ENCODE data around the gene ST6GALNAC3. TPM values are rescaled to one million over a fixed set of nuclear protein-coding genes. Genes with fewer than 3 reads are reported as not detected.
A peak's percentile ranks its signal among the peaks of the same experiment; 100 is the strongest.

ST6GALNAC3 gene
- polyA plus RNA-seq, 3 donors = 63.8 to 87.0 (median 78.0) TPM

- DNase-seq (ENCODE audit: extremely low read depth in 1 of 11, low read depth in 9 of 11, low spot score in 4 of 11) = no peak
Observed at GRCh38 chr1:76492752-76493430, 418.3 kb downstream of the ST6GALNAC3 start.

- DNase-seq (ENCODE audit: extremely low read depth in 1 of 11, low read depth in 9 of 11, low spot score in 4 of 11) = no peak
Observed at GRCh38 chr1:76494807-76495206, 420.3 kb downstream of the ST6GALNAC3 start.

- no peak for DNase-seq (ENCODE audit: extremely low read depth in 1 of 11, low read depth in 9 of 11, low spot score in 4 of 11)
Observed at GRCh38 chr1:76496871-76497270, 422.3 kb downstream of the ST6GALNAC3 start.

- no peak for DNase-seq (ENCODE audit: extremely low read depth in 1 of 11, low read depth in 9 of 11, low spot score in 4 of 11)
Observed at GRCh38 chr1:76500116-76500515, 425.6 kb downstream of the ST6GALNAC3 start.

- no peak for DNase-seq (ENCODE audit: extremely low read depth in 1 of 11, low read depth in 9 of 11, low spot score in 4 of 11)
Observed at GRCh38 chr1:76501136-76501535, 426.6 kb downstream of the ST6GALNAC3 start.

- no peak for DNase-seq (ENCODE audit: extremely low read depth in 1 of 11, low read depth in 9 of 11, low spot score in 4 of 11)
Observed at GRCh38 chr1:76501586-76502219, 427.2 kb downstream of the ST6GALNAC3 start.

GRCh38 chr1:76503100-76503499 lies 428.6 kb downstream of the ST6GALNAC3 start:
- no peak for DNase-seq (ENCODE audit: extremely low read depth in 1 of 11, low read depth in 9 of 11, low spot score in 4 of 11)

GRCh38 chr1:76503736-76504135 lies 429.2 kb downstream of the ST6GALNAC3 start:
- DNase-seq (ENCODE audit: extremely low read depth in 1 of 11, low read depth in 9 of 11, low spot score in 4 of 11) = no peak

GRCh38 chr1:76507376-76507775 lies 432.8 kb downstream of the ST6GALNAC3 start:
- no peak for DNase-seq (ENCODE audit: extremely low read depth in 1 of 11, low read depth in 9 of 11, low spot score in 4 of 11)

- DNase-seq (ENCODE audit: extremely low read depth in 1 of 11, low read depth in 9 of 11, low spot score in 4 of 11) = no peak
Observed at GRCh38 chr1:76508871-76509270, 434.3 kb downstream of the ST6GALNAC3 start.

- peak in 1 of 11 donors; percentile 8 for DNase-seq (ENCODE audit: extremely low read depth in 1 of 11, low read depth in 9 of 11, low spot score in 4 of 11)
Observed at GRCh38 chr1:76510672-76511557, 436.4 kb downstream of the ST6GALNAC3 start.

- DNase-seq (ENCODE audit: extremely low read depth in 1 of 11, low read depth in 9 of 11, low spot score in 4 of 11) = no peak
Observed at GRCh38 chr1:76511558-76512179, 437.1 kb downstream of the ST6GALNAC3 start.

- DNase-seq (ENCODE audit: extremely low read depth in 1 of 11, low read depth in 9 of 11, low spot score in 4 of 11) = no peak
Observed at GRCh38 chr1:76530953-76531352, 456.4 kb downstream of the ST6GALNAC3 start.

GRCh38 chr1:76541618-76542017 lies 467.1 kb downstream of the ST6GALNAC3 start:
- DNase-seq (ENCODE audit: extremely low read depth in 1 of 11, low read depth in 9 of 11, low spot score in 4 of 11) = no peak

GRCh38 chr1:76542359-76542758 lies 467.8 kb downstream of the ST6GALNAC3 start:
- no peak for DNase-seq (ENCODE audit: extremely low read depth in 1 of 11, low read depth in 9 of 11, low spot score in 4 of 11)

GRCh38 chr1:76543495-76543894 lies 468.9 kb downstream of the ST6GALNAC3 start:
- no peak for DNase-seq (ENCODE audit: extremely low read depth in 1 of 11, low read depth in 9 of 11, low spot score in 4 of 11)

- no peak for DNase-seq (ENCODE audit: extremely low read depth in 1 of 11, low read depth in 9 of 11, low spot score in 4 of 11)
Observed at GRCh38 chr1:76546354-76546933, 471.9 kb downstream of the ST6GALNAC3 start.

GRCh38 chr1:76547916-76548315 lies 473.4 kb downstream of the ST6GALNAC3 start:
- DNase-seq (ENCODE audit: extremely low read depth in 1 of 11, low read depth in 9 of 11, low spot score in 4 of 11) = peak in 2 of 11 donors; percentile 10 to 12

GRCh38 chr1:76548513-76549100 lies 474.1 kb downstream of the ST6GALNAC3 start:
- no peak for DNase-seq (ENCODE audit: extremely low read depth in 1 of 11, low read depth in 9 of 11, low spot score in 4 of 11)
